LoVo (cell line): ENCODE measurements around the gene BTBD6.
"Not testable (repeated sequence)": the region's sequence is repeated elsewhere in the genome, so short reads cannot be mapped to it uniquely, and the experiment has no call there.

Experiments used
- DNase-seq: peaks from one replicate; pipeline ENCODE4 v3.0.0-alpha.2; 2016; ENCODE audit warnings: low spot score

The BTBD6 gene

GRCh38 chr14:105269405-105269804 lies 21.1 kb downstream of the BTBD6 start:
- DNase-seq, result no peak

- no peak for DNase-seq
These were observed 23.0 kb downstream of the BTBD6 start for GRCh38 chr14:105271224-105271890.

GRCh38 chr14:105272623-105273022 lies 24.3 kb downstream of the BTBD6 start:
- DNase-seq, result no peak

- DNase-seq, result no peak
These were observed 24.7 kb downstream of the BTBD6 start for GRCh38 chr14:105273062-105273461.

GRCh38 chr14:105274637-105275036 lies 26.3 kb downstream of the BTBD6 start:
- no peak for DNase-seq

GRCh38 chr14:105275267-105275946 lies 27.1 kb downstream of the BTBD6 start:
- DNase-seq, result no peak

GRCh38 chr14:105277448-105277847 lies 29.1 kb downstream of the BTBD6 start:
- DNase-seq, result not testable (repeated sequence)

- DNase-seq, result no peak
These were observed 31.5 kb downstream of the BTBD6 start for GRCh38 chr14:105279642-105280361.

- no peak for DNase-seq
These were observed 32.2 kb downstream of the BTBD6 start for GRCh38 chr14:105280525-105280924.

- DNase-seq, result no peak
These were observed 33.2 kb downstream of the BTBD6 start for GRCh38 chr14:105281371-105282097.

- no peak for DNase-seq
These were observed 33.9 kb downstream of the BTBD6 start for GRCh38 chr14:105282098-105282725.

- no peak for DNase-seq
These were observed 34.7 kb downstream of the BTBD6 start for GRCh38 chr14:105283028-105283427.

- DNase-seq, result no peak
These were observed 35.6 kb downstream of the BTBD6 start for GRCh38 chr14:105283899-105284298.

- no peak for DNase-seq
These were observed 36.8 kb downstream of the BTBD6 start for GRCh38 chr14:105285174-105285573.

GRCh38 chr14:105286759-105287144 lies 38.4 kb downstream of the BTBD6 start:
- DNase-seq, result no peak

GRCh38 chr14:105287249-105288102 lies 39.1 kb downstream of the BTBD6 start:
- DNase-seq, result no peak

GRCh38 chr14:105288936-105289335 lies 40.6 kb downstream of the BTBD6 start:
- DNase-seq, result not testable (repeated sequence)

- no peak for DNase-seq
These were observed 42.5 kb downstream of the BTBD6 start for GRCh38 chr14:105290621-105291346.

GRCh38 chr14:105292826-105293711 lies 44.7 kb downstream of the BTBD6 start:
- no peak for DNase-seq
